ENCODE results near the gene FSTL5. TPM values are rescaled to one million over a fixed set of nuclear protein-coding genes. Genes with fewer than 3 reads are reported as not detected.

The FSTL5 gene
- total and polyA plus RNA-seq, 2 of the 8 experiments (the other 6 are each of a cell fraction or from before 2014, with no cell fraction given), result 0.09 to 0.32 TPM

DNA sequence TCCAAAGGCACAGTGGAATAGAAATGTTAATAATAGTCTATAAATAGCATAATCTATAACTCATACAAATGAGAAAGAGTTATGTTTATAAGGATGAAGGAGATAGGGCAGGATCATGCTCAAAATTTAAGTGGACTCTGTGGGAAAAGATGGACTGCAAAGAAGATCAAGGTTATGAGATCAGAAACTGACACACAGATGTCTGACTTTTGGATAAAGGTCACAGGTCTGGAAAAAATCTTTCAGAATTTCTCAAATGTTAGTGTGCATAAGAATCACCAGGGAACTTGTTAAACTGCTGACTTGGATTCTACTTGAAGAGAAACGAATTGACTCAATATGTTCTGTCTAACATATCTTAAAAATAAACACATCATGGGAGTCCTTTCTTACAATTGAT lies 104.1 kb downstream of the FSTL5 start (continued):
- TF ChIP-seq, protein P1, sequence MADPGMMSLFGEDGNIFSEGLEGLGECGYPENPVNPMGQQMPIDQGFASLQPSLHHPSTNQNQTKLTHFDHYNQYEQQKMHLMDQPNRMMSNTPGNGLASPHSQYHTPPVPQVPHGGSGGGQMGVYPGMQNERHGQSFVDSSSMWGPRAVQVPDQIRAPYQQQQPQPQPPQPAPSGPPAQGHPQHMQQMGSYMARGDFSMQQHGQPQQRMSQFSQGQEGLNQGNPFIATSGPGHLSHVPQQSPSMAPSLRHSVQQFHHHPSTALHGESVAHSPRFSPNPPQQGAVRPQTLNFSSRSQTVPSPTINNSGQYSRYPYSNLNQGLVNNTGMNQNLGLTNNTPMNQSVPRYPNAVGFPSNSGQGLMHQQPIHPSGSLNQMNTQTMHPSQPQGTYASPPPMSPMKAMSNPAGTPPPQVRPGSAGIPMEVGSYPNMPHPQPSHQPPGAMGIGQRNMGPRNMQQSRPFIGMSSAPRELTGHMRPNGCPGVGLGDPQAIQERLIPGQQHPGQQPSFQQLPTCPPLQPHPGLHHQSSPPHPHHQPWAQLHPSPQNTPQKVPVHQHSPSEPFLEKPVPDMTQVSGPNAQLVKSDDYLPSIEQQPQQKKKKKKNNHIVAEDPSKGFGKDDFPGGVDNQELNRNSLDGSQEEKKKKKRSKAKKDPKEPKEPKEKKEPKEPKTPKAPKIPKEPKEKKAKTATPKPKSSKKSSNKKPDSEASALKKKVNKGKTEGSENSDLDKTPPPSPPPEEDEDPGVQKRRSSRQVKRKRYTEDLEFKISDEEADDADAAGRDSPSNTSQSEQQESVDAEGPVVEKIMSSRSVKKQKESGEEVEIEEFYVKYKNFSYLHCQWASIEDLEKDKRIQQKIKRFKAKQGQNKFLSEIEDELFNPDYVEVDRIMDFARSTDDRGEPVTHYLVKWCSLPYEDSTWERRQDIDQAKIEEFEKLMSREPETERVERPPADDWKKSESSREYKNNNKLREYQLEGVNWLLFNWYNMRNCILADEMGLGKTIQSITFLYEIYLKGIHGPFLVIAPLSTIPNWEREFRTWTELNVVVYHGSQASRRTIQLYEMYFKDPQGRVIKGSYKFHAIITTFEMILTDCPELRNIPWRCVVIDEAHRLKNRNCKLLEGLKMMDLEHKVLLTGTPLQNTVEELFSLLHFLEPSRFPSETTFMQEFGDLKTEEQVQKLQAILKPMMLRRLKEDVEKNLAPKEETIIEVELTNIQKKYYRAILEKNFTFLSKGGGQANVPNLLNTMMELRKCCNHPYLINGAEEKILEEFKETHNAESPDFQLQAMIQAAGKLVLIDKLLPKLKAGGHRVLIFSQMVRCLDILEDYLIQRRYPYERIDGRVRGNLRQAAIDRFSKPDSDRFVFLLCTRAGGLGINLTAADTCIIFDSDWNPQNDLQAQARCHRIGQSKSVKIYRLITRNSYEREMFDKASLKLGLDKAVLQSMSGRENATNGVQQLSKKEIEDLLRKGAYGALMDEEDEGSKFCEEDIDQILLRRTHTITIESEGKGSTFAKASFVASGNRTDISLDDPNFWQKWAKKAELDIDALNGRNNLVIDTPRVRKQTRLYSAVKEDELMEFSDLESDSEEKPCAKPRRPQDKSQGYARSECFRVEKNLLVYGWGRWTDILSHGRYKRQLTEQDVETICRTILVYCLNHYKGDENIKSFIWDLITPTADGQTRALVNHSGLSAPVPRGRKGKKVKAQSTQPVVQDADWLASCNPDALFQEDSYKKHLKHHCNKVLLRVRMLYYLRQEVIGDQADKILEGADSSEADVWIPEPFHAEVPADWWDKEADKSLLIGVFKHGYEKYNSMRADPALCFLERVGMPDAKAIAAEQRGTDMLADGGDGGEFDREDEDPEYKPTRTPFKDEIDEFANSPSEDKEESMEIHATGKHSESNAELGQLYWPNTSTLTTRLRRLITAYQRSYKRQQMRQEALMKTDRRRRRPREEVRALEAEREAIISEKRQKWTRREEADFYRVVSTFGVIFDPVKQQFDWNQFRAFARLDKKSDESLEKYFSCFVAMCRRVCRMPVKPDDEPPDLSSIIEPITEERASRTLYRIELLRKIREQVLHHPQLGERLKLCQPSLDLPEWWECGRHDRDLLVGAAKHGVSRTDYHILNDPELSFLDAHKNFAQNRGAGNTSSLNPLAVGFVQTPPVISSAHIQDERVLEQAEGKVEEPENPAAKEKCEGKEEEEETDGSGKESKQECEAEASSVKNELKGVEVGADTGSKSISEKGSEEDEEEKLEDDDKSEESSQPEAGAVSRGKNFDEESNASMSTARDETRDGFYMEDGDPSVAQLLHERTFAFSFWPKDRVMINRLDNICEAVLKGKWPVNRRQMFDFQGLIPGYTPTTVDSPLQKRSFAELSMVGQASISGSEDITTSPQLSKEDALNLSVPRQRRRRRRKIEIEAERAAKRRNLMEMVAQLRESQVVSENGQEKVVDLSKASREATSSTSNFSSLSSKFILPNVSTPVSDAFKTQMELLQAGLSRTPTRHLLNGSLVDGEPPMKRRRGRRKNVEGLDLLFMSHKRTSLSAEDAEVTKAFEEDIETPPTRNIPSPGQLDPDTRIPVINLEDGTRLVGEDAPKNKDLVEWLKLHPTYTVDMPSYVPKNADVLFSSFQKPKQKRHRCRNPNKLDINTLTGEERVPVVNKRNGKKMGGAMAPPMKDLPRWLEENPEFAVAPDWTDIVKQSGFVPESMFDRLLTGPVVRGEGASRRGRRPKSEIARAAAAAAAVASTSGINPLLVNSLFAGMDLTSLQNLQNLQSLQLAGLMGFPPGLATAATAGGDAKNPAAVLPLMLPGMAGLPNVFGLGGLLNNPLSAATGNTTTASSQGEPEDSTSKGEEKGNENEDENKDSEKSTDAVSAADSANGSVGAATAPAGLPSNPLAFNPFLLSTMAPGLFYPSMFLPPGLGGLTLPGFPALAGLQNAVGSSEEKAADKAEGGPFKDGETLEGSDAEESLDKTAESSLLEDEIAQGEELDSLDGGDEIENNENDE (IDR thresholded peaks at IDR 0.05; ENCODE audit: insufficient replicate concordance, low read length), result no peak

All from H1 (cell line).